Fibroblast of lung (primary cell): ENCODE results near the gene KCNJ5. TPM values are rescaled to one million over a fixed set of nuclear protein-coding genes. Genes with fewer than 3 reads are reported as not detected.

ENCODE experiments used
- DNase-seq, 2 donors: peaks; one replicate each; pipeline versions ENCODE4 v3.0.0 to v3.0.0-alpha.2; 2010; ENCODE audit warnings: low read depth in 2 of 2
- H2AFZ ChIP-seq: 2 replicates; pipeline ENCODE4 v1.5.1; 2012; ENCODE audit warnings: low read length, control low read depth, inconsistent platforms
- H3K27ac ChIP-seq: 2 replicates; pipeline ENCODE4 v1.5.1; 2011; ENCODE audit warnings: low read length, control low read depth; ENCODE audit not compliant: insufficient read depth
- H3K27me3 ChIP-seq: 2 replicates; pipeline ENCODE4 v1.5.1; 2011; ENCODE audit warnings: mild to moderate bottlenecking, low read length; ENCODE audit not compliant: control insufficient read depth, insufficient read depth
- H3K36me3 ChIP-seq: 2 replicates; pipeline ENCODE4 v1.5.1; 2011; ENCODE audit warnings: low read length; ENCODE audit not compliant: control insufficient read depth, insufficient read depth
- H3K4me1 ChIP-seq: 2 replicates; pipeline ENCODE4 v1.5.1; 2011; ENCODE audit warnings: low read length; ENCODE audit not compliant: control insufficient read depth, insufficient read depth; ENCODE audit errors: extremely low read depth
- H3K4me2 ChIP-seq: 2 replicates; pipeline ENCODE4 v1.5.1; 2011; ENCODE audit warnings: low read length, control low read depth; ENCODE audit not compliant: insufficient read depth; ENCODE audit errors: extremely low read depth
- H3K4me3 ChIP-seq, 4 experiments: fragments of 200-600 bp in 1 of 4; sonication (generic) in 1 of 4; replicated peaks in 1 of 4; 2 replicates each; pipeline ENCODE4 v1.5.1; 2011 to 2016; ENCODE audit warnings: low read length in 4 of 4, low read depth in 3 of 4, mild to moderate bottlenecking in 3 of 4, control low read depth in 2 of 4, inconsistent platforms in 1 of 4, mixed read lengths in 1 of 4; ENCODE audit not compliant: insufficient read depth in 1 of 4; ENCODE audit errors: control extremely low read depth in 1 of 4
- H3K79me2 ChIP-seq: 2 replicates; pipeline ENCODE4 v1.5.1; 2012; ENCODE audit warnings: mild to moderate bottlenecking, low read length, inconsistent platforms; ENCODE audit not compliant: control insufficient read depth, insufficient read depth
- H3K9ac ChIP-seq: 2 replicates; pipeline ENCODE4 v1.5.1; 2011; ENCODE audit warnings: mild to moderate bottlenecking, low read length, control low read depth; ENCODE audit not compliant: insufficient read depth
- H3K9me3 ChIP-seq: 2 replicates; pipeline ENCODE4 v1.5.1; 2012; ENCODE audit warnings: low read depth, low read length; ENCODE audit not compliant: control insufficient read depth, insufficient read depth
- H4K20me1 ChIP-seq: 2 replicates; pipeline ENCODE4 v1.5.1; 2011; ENCODE audit warnings: low read length; ENCODE audit not compliant: control insufficient read depth, insufficient read depth; ENCODE audit errors: extremely low read depth
- CTCF ChIP-seq, 2 donors: IDR thresholded peaks in 1 of 2; conservative IDR thresholded peaks in 1 of 2; 1 replicate in 1 of 2; 2 replicates in 1 of 2; pipeline ENCODE4 v1.5.1; 2011 to 2012; ENCODE audit warnings: low read length in 2 of 2, control low read depth in 1 of 2, inconsistent platforms in 1 of 2, low read depth in 1 of 2, mild to moderate bottlenecking in 1 of 2
- EZH2 ChIP-seq: IDR thresholded peaks from 2 replicates; pipeline ENCODE4 v1.5.1; 2012; ENCODE audit warnings: low read length, control low read depth, mild to moderate bottlenecking; ENCODE audit errors: missing control alignments
- polyA plus RNA-seq, 2 donors: library from polyadenylated mRNA; depleted of rRNA in 1 of 2; stranded (reverse) in 1 of 2; unstranded in 1 of 2; fragments of >200 nt; gene quantifications; 2 replicates each; pipeline ENCODE4 v1.2.1, GENCODE V29; 2011 to 2012; ENCODE audit warnings: missing spikeins in 1 of 2
- total RNA-seq: library from RNA; depleted of rRNA; stranded (reverse); fragments of >200 nt; gene quantifications from 2 replicates; pipeline ENCODE4 v1.2.1, GENCODE V29; 2014

The KCNJ5 gene
- total and polyA plus RNA-seq, 2 donors (not counting 1 experiment from before 2014, with no cell fraction given), result 0.24 to 0.33 TPM

DNA sequence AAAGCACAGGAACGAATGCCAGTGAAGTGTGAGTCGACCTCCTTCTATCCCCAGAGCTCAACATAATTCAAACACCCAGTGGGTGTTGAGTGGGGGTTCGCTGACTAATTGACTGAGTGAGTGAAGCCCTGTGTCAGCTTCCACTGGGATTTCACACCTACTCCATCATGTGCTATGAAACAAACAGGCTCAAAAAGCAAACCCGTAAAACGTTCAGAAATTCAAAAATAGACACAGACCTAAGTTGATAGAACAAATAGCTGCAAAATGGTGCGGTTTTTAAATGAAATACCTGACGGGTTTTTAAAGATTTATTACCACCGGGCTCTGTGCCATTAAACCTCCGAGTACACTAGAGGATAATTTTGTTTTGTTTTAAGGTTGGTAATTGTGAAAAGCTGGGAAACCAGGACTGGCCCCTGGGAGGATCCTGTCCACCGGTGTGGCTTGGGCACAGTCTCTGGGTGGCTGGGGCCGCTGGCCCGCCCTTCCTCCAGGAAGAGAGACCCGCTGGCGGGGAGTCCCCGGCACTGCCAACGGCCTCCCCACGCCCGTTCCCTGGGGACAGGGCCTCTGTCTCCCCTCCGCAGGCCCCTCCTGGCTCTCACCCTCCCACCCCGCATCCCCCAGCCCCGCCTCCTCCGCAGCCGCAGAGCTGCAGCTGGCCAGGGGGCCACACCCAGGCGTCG, 13.6 kb downstream of the KCNJ5 start:
- Histone ChIP-seq H3K27me3 (no peaks in the 10 kb centered on the region), H3K27ac (peak overlapping the region; percentile 29), H3K9me3 (no peaks in the 10 kb centered on the region), H3K4me2 (peak overlapping the region; percentile 73), H4K20me1 (no peaks in the 10 kb centered on the region), H3K9ac (peak overlapping the region; percentile 35), H3K36me3 (no peaks in the 10 kb centered on the region), H2AFZ (peak overlapping the region; percentile 45), H3K4me1 (peaks cover 31% of the 10 kb centered on the region), H3K4me3 (peak overlapping the region; percentile 23 to 64 (median 37)), H3K79me2 (no peaks in the 10 kb centered on the region)
- TF ChIP-seq CTCF (conservative IDR thresholded peaks at IDR 0.05 in 1 of 2, IDR thresholded peaks at IDR 0.05 in 1 of 2; ENCODE audit: low read depth in 1 of 2, low read length in 2 of 2) (no peak), EZH2 (no peak)
- DNase-seq, result peak; percentile 55 to 68

- peak overlapping the region; percentile 23 to 64 (median 37) for H3K4me3 ChIP-seq
- peak overlapping the region; percentile 45 for H2AFZ ChIP-seq
- H4K20me1 ChIP-seq, result no peaks in the 10 kb centered on the region
- no peaks in the 10 kb centered on the region for H3K36me3 ChIP-seq
- no peaks in the 10 kb centered on the region for H3K27me3 ChIP-seq
- H3K4me2 ChIP-seq, result peak overlapping the region; percentile 73
- H3K9ac ChIP-seq, result peak overlapping the region; percentile 38
- DNase-seq, result peak; percentile 56 to 60
- peaks cover 31% of the 10 kb centered on the region for H3K4me1 ChIP-seq
- TF ChIP-seq EZH2, result no peak
- peak; percentile 46 to 48 for TF ChIP-seq CTCF (conservative IDR thresholded peaks at IDR 0.05 in 1 of 2, IDR thresholded peaks at IDR 0.05 in 1 of 2; ENCODE audit: low read depth in 1 of 2, low read length in 2 of 2)
- no peaks in the 10 kb centered on the region for H3K79me2 ChIP-seq
- peak overlapping the region; percentile 29 for H3K27ac ChIP-seq
- H3K9me3 ChIP-seq, result no peaks in the 10 kb centered on the region
These were observed 14.4 kb downstream of the KCNJ5 start for GRCh38 chr11:128905345-128906184.
